Activated T-cell treated with anti-CD3 and anti-CD28 coated beads, Interleukin-2, amount 50 U/mL, for 24 hours (primary cell): ENCODE measurements around the gene CHST15.
A peak's percentile ranks its signal among the peaks of the same experiment; 100 is the strongest.

Source experiments
- DNase-seq: peaks from one replicate; pipeline ENCODE4 v3.0.0-alpha.2; 2020
- H3K27ac Mint-ChIP-seq: 2 replicates; pipeline ENCODE4 v1.8.0; 2020; ENCODE audit warnings: mild to moderate bottlenecking, mixed read lengths
- H3K27me3 Mint-ChIP-seq: 2 replicates; pipeline ENCODE4 v1.8.0; 2020; ENCODE audit warnings: mixed read lengths
- H3K36me3 Mint-ChIP-seq: 2 replicates; pipeline ENCODE4 v1.8.0; 2020; ENCODE audit warnings: low read depth, mixed read lengths
- H3K4me1 Mint-ChIP-seq: 2 replicates; pipeline ENCODE4 v1.8.0; 2020; ENCODE audit warnings: low read depth, mixed read lengths
- H3K4me3 Mint-ChIP-seq: 2 replicates; pipeline ENCODE4 v1.8.0; 2020; ENCODE audit warnings: mild to moderate bottlenecking, moderate library complexity, mixed read lengths
- H3K9me3 Mint-ChIP-seq: 2 replicates; pipeline ENCODE4 v1.8.0; 2020; ENCODE audit warnings: mixed read lengths

The CHST15 gene

DNA sequence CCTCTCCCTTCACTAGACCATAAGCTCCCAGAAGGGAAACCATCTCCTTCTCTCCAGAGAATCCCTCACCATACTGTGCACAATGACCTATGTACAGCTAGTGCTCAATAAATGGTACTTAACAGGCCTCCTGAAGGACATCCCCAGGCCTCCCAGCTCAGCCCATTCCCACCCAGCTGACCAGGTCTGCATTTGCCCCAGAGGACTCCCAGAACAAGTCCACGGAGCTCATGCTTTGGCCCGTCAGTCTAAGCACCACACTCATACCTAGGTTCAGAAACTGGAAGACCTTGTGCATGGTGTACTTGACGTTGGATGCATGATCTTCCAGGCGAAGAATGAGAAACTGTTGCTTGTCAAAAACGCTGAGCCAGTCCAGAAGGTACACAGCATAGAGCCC lies 81.3 kb downstream of the CHST15 start:
- no peak for DNase-seq
- no peaks in the 10 kb centered on the region for H3K36me3 Mint-ChIP-seq
- H3K27ac Mint-ChIP-seq: no peak overlapping the region
- H3K27me3 Mint-ChIP-seq: no peaks in the 10 kb centered on the region
- no peaks in the 10 kb centered on the region for H3K4me1 Mint-ChIP-seq
- H3K9me3 Mint-ChIP-seq: peaks cover 8% of the 10 kb centered on the region
- H3K4me3 Mint-ChIP-seq: no peak overlapping the region

DNA sequence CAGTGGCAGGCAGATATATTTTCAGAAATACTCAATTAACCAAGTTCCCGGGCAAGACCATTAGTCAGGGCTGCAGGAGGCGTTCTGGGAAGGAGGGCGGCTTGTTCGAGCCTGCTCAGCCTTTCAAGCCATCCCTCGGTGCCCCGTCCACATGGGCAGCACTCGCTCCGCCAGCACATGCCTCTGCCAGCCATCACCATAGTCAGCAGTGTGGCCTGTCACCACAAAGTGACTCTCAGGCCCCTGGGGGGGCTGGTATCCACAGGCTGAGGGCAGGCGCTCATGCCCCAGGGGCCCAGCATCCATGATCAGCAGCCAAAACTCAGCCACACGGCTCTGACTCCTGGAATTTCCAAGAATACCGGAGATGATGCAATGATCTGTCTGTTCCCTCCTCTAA lies 81.9 kb downstream of the CHST15 start:
- DNase-seq: no peak
- Mint-ChIP-seq H3K4me1 (no peaks in the 10 kb centered on the region), H3K27me3 (no peaks in the 10 kb centered on the region), H3K36me3 (no peaks in the 10 kb centered on the region), H3K9me3 (peaks cover 8% of the 10 kb centered on the region), H3K27ac (no peak overlapping the region), H3K4me3 (no peak overlapping the region)

DNA sequence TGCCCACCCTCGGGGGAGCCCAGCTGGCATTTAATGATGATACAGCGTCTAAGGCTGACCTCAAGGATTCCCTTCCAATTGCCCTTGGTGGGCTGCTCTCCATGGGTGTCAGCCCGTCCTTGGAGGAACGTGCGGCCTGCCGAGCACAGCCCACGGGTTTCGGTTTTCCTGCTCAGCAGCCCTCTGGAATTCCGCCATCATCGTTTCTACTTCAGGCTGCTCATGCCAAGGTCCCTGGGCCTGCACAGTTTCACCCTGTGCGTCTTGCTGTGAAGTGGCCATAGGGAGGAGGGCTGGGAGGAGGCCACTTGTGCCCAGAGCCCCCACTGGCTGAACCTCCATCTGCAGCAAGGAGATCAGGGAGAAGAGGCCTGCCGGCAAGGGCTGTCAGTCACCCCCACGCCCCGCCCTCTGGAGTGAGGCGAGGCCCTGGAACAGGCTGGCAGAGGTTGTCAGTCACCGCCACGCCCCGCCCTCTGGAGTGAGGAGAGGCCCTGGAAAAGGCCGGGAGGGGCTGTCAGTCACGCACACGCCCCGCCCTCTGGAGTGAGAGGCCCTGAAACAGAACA lies 82.8 kb downstream of the CHST15 start:
- Mint-ChIP-seq H3K4me3 (no peak overlapping the region), H3K4me1 (no peaks in the 10 kb centered on the region), H3K27ac (no peak overlapping the region), H3K27me3 (no peaks in the 10 kb centered on the region), H3K36me3 (no peaks in the 10 kb centered on the region), H3K9me3 (peaks cover 8% of the 10 kb centered on the region)
- no peak for DNase-seq

DNA sequence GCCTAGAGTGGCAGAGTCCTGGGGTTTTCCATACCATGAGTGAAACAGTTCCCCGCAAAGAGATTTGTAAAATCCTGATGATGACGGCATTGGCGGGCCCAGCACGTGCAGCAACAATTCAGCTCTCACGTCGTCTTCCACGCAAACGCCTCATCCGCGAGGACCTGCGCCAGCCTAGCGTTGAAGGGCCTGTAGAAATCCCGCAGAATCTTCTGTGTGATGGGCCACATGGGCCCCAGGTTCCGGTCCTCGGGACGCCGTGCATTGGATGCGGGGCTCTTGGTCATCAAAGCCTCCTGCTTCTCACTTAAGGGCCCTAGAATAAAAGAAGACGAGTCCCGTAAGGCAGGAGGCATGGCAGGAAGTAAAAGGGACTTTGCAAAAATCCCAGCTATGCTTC lies 83.4 kb downstream of the CHST15 start:
- Mint-ChIP-seq H3K4me1 (no peaks in the 10 kb centered on the region), H3K9me3 (peaks cover 8% of the 10 kb centered on the region), H3K27ac (no peak overlapping the region), H3K4me3 (no peak overlapping the region), H3K36me3 (no peaks in the 10 kb centered on the region), H3K27me3 (no peaks in the 10 kb centered on the region)
- DNase-seq: no peak

DNA sequence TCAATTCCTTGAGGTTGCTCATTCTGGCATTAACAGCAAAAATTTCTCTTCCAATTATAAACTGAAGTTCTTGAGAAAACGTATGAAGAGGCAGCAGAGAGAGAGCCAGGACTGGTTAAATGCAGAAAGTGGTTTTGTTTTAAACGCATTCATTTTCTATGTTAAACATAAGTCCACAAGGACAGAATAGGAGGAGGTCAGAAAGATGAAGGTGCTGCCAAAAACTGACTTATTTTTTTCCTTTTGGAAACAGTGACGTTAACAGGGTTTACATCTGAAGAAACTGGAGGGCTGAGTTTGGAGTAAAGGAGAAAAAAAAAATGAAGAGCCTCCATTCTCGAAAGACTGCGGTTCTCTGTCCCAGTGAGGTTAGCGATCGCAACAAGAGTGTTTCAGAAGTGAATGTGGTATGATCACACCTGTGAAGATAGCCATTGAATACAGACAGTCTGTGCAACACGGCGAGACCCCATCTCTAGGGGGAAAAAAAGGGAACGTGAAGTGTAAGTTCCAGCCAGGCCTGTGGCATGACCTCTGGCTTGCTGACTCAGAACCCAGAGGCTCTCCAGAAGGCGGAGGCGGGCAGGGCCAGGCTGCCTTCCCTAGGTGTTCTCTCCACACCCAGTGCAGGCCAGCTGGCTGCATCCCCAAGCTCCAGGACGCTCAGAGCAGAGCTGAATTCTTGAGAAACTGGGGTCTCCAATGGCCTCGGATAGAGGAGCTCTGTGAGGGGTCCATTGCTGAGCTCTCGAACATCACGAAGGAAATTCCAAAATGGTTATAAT lies 84.0 kb downstream of the CHST15 start:
- H3K4me3 Mint-ChIP-seq: no peak overlapping the region
- H3K27ac Mint-ChIP-seq: no peak overlapping the region
- no peaks in the 10 kb centered on the region for H3K36me3 Mint-ChIP-seq
- H3K27me3 Mint-ChIP-seq: no peaks in the 10 kb centered on the region
- no peaks in the 10 kb centered on the region for H3K4me1 Mint-ChIP-seq
- peaks cover 8% of the 10 kb centered on the region for H3K9me3 Mint-ChIP-seq
- DNase-seq: no peak

DNA sequence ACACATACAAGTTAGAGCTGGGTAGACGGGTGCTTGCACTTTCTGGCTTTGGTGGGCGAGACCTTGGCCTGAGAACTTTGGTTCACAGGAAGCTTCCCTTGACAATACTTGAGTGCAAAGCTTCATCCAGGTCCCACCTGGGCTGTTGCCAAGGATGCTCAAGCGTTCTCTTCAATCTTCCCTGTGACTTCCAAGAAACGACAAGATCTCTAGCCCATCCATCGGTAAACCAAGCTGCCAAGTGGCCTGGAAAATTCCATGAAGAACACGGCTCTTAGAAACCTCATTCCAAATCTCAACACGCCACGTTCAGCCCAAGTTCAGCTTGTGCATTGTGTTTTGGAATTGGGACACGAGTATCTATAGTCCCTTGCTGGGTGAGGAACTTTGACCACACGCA lies 84.7 kb downstream of the CHST15 start:
- H3K4me3 Mint-ChIP-seq: no peak overlapping the region
- H3K4me1 Mint-ChIP-seq: no peaks in the 10 kb centered on the region
- no peaks in the 10 kb centered on the region for H3K27me3 Mint-ChIP-seq
- H3K9me3 Mint-ChIP-seq: peaks cover 4% of the 10 kb centered on the region
- no peak for DNase-seq
- no peaks in the 10 kb centered on the region for H3K36me3 Mint-ChIP-seq
- H3K27ac Mint-ChIP-seq: no peak overlapping the region

DNA sequence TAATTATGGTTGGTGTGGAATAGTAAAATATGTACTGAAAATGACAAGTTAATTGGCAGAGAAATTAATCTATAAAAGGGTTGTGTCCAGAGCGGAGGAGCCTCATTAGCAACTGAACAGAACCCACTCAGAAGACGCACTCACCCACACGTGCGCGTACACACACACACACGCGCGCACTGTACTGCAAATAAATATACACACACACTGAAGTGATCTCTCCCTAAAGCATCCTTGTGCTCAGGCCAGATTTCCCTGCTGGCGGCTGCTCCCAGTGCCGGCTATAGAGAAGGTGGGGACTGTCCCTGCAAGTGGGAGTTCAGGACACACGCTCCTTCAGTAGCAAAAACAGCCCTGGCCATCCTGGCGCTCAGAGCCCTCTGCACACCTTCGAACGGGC lies 85.2 kb downstream of the CHST15 start:
- no peaks in the 10 kb centered on the region for H3K36me3 Mint-ChIP-seq
- no peak for DNase-seq
- H3K4me3 Mint-ChIP-seq: no peak overlapping the region
- H3K27me3 Mint-ChIP-seq: no peaks in the 10 kb centered on the region
- no peaks in the 10 kb centered on the region for H3K4me1 Mint-ChIP-seq
- no peaks in the 10 kb centered on the region for H3K9me3 Mint-ChIP-seq
- no peak overlapping the region for H3K27ac Mint-ChIP-seq

DNA sequence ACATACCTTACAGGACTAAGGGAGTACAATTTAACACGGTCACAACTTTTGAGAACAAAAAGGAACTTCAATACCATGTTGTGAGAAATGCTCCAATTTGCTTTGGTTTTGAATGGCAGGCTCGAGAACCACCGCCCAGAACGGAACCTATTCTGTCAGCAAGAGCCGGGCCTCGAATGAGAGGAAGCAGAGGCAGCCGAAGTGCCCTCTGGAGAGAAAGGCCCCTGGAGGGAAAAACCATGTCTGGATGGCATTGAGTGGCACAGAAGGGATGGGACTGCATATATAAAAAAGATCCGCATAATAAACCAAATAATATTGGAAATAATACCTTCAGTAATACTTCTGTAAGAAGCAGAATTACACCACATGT lies 85.6 kb downstream of the CHST15 start:
- H3K4me1 Mint-ChIP-seq: no peaks in the 10 kb centered on the region
- no peaks in the 10 kb centered on the region for H3K9me3 Mint-ChIP-seq
- H3K27me3 Mint-ChIP-seq: no peaks in the 10 kb centered on the region
- no peaks in the 10 kb centered on the region for H3K36me3 Mint-ChIP-seq
- H3K4me3 Mint-ChIP-seq: no peak overlapping the region
- no peak overlapping the region for H3K27ac Mint-ChIP-seq
- no peak for DNase-seq

DNA sequence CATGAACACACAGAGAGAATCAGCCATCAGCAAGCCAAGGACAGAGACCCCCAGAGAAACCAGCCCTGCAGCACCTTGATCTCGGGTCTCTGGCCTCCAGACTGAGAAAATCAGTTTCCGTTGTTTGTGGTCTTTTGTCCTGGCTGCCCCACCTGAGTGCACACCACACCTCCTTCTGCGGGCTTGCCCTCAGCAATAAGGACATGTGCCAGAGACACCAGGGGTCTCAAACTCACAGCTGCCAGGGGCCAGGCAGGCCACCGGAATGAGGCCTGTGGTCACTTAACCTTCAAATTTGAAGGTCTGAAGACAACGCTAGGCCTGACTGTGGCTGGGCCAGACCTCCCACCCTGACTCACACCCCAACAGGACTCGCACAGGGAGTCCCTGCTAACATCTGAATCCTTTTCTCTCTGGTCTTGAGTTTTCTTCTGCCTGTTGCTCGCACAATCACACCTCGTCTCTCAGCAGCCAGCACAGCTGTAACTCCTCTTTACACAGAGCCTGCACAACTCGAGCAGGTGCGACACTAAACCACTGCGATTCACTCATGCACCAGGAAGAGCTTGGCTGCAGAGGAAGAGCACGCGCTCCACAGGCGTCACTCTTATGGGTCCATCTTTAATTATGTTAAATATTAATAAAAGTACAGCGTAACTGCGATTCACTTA lies 86.2 kb downstream of the CHST15 start:
- no peak overlapping the region for H3K27ac Mint-ChIP-seq
- H3K27me3 Mint-ChIP-seq: no peaks in the 10 kb centered on the region
- no peak for DNase-seq

DNA sequence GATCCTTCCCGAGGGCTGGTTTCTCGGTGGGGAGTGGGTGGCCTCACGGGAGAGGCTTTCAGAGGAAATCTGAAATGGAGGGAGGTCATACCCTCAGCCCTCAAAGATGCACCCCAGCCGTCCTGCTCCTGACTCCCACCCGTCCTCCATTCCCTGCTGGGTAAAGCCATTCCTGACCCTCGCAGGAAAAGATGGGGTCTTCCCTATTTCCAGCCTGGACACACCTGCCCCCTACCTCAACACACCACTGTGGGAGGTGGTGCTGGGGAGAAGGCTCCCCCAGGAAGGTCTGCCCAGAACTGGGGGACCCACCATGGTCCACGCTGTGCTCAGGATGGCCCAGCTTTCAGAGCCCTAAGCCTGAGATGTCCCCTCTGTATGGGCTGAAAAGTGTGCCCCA lies 86.9 kb downstream of the CHST15 start:
- Mint-ChIP-seq H3K27ac (no peak overlapping the region), H3K9me3 (no peaks in the 10 kb centered on the region), H3K36me3 (no peaks in the 10 kb centered on the region), H3K4me3 (no peak overlapping the region), H3K4me1 (no peaks in the 10 kb centered on the region), H3K27me3 (no peaks in the 10 kb centered on the region)
- no peak for DNase-seq

More for the DNA sequence above, 86.2 kb downstream of the CHST15 start:
- Mint-ChIP-seq H3K4me3 (no peak overlapping the region), H3K9me3 (no peaks in the 10 kb centered on the region), H3K36me3 (no peaks in the 10 kb centered on the region), H3K4me1 (no peaks in the 10 kb centered on the region)

DNA sequence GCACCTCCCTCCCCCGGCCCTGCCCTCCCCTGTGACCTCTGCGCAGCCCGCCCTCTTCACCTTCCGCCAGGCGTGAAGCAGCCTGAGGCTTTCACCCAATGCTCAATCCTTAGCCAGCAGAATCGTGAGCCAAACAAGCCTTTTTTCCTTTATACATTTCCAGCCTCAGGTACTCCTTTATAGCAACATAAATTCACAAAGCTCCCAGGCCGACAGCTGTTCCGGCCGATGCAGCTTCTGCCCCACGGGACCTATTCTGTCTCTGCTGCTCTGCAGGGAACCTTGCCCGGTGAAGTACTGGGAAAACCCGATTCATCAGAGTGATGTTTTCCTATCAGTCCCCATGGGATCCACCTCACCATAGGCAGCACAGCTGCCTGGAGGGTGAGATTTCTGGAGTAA lies 87.4 kb downstream of the CHST15 start:
- Mint-ChIP-seq H3K4me3 (no peak overlapping the region), H3K36me3 (no peaks in the 10 kb centered on the region), H3K4me1 (no peaks in the 10 kb centered on the region), H3K27ac (no peak overlapping the region), H3K27me3 (no peaks in the 10 kb centered on the region), H3K9me3 (no peaks in the 10 kb centered on the region)
- no peak for DNase-seq

DNA sequence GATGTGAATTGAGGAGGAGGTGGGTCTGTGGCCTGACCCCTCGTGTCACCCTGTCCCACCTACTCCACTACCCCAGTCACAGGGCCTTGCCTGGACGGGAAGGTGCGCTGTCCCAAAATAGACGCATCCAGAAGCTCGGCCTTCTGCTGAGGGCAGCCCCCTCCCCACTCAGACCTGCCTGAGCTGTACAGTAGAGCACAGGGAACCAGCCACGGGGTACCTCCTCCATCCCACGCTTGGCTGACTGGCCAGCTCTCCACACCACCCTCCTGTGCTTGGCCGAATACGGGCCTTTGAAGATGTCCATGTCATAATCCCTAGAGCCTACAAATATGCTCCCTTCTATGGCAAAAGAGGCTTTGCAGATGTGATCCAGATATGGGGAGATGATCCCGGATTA lies 88.3 kb downstream of the CHST15 start:
- Mint-ChIP-seq H3K27ac (no peak overlapping the region), H3K9me3 (no peaks in the 10 kb centered on the region), H3K27me3 (no peaks in the 10 kb centered on the region), H3K4me1 (no peaks in the 10 kb centered on the region), H3K4me3 (no peak overlapping the region), H3K36me3 (no peaks in the 10 kb centered on the region)
- DNase-seq: peak; percentile 11

DNA sequence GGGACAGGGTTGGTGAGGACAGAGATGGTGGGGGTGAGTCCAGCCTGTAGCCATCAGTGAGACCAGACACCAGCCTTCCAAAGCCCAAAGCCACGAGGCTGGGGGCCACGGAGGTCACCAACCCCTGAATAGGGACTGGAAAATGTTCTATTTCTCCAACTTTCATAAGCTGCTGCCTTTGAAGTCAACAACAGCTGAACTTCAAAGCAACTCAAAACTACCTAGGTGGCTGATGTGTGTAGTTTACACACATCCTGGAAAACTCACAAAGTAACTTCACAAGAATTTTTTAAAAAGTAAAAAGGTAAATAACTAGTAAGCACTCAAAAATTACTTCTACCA lies 88.8 kb downstream of the CHST15 start:
- no peaks in the 10 kb centered on the region for H3K9me3 Mint-ChIP-seq
- H3K4me1 Mint-ChIP-seq: no peaks in the 10 kb centered on the region
- no peaks in the 10 kb centered on the region for H3K36me3 Mint-ChIP-seq
- H3K4me3 Mint-ChIP-seq: no peak overlapping the region
- DNase-seq: no peak
- H3K27ac Mint-ChIP-seq: no peak overlapping the region
- H3K27me3 Mint-ChIP-seq: no peaks in the 10 kb centered on the region

DNA sequence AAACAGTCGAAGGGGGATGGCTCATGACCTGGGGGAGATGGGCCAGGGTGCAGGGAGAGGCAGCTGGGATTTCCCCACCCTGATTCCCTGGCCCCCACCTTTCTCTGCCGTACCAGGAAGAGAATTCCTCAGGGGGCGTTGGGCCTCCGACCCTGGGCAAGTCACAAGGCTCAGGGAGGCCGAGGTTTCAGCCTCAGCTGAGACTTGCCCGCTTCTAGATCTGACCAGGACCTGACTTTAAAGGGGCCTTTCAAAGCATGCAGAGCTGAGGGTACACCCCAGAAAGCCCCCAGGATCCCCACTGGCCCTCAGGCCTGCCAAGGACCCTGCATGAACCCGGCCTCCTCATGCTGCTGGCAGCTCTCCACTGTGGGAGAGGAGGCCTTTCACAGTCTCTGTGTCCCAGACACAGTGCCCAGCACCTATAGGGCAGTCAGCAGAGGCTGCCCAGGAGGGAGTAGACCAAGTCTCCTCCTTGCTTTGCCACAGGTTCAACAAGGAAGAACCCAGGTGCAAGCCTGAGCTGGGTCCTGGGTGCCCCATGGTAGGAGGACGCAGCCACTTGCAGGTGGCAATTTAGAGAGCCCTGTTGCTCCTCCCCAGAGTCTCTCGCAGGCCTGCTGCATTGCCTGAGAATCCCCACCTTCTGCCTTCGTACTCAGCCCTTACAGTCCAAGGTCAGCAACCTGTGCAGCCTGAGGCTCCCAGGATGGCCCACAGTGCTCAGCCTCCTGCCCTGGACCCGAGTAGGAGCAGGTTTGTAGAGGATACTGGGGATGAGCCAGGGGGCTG lies 89.3 kb downstream of the CHST15 start:
- Mint-ChIP-seq H3K4me1 (no peaks in the 10 kb centered on the region), H3K4me3 (no peak overlapping the region), H3K36me3 (no peaks in the 10 kb centered on the region), H3K9me3 (no peaks in the 10 kb centered on the region), H3K27ac (no peak overlapping the region), H3K27me3 (no peaks in the 10 kb centered on the region)
- DNase-seq: peak; percentile 20

DNA sequence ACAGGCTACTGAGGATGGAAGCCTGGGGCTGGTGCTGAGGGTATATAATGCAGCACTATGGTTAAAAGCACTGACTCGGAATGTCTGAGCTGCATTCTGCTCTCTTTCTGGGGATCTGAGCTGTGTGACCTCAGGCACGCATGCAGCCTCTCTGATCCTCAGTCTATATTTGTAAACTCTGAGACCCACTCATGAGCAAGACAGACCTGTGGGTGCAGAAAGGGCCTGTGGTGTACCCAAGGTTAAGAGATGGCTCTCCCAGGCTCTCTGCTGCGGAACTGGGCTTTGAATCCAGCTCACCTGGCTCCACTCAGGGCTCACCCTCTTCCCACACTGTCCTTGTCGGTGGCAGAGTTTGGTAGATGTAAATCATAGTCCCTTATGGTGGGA lies 89.9 kb downstream of the CHST15 start:
- Mint-ChIP-seq H3K9me3 (no peaks in the 10 kb centered on the region), H3K36me3 (no peaks in the 10 kb centered on the region), H3K27me3 (no peaks in the 10 kb centered on the region), H3K27ac (no peak overlapping the region), H3K4me3 (no peak overlapping the region), H3K4me1 (no peaks in the 10 kb centered on the region)
- DNase-seq: peak; percentile 3
